Muscle layer of colon (tissue), 2 donors: Measurements from ENCODE around the gene KRTAP10-4.

Experiments used
- H3K27ac ChIP-seq: one replicate; pipeline ENCODE4 v1.7.0; 2013; ENCODE audit warnings: low read depth, mild to moderate bottlenecking, low read length, moderate library complexity
- H3K27me3 ChIP-seq, 2 donors: one replicate each; pipeline ENCODE4 v1.7.0; 2013; ENCODE audit warnings: low read length in 2 of 2, mild to moderate bottlenecking in 2 of 2; ENCODE audit not compliant: insufficient read depth in 2 of 2, control insufficient read depth in 1 of 2
- H3K36me3 ChIP-seq: one replicate; pipeline ENCODE4 v1.7.0; 2013; ENCODE audit warnings: mild to moderate bottlenecking, low read length; ENCODE audit not compliant: insufficient read depth
- H3K4me1 ChIP-seq: one replicate; pipeline ENCODE4 v1.7.0; 2013; ENCODE audit warnings: mild to moderate bottlenecking, low read length; ENCODE audit not compliant: insufficient read depth
- H3K4me3 ChIP-seq, 2 donors: one replicate each; pipeline ENCODE4 v1.7.0; 2013; ENCODE audit warnings: low read length in 2 of 2, low read depth in 1 of 2, mild to moderate bottlenecking in 1 of 2, moderate library complexity in 1 of 2
- H3K9ac ChIP-seq: one replicate; pipeline ENCODE4 v1.7.0; 2013; ENCODE audit warnings: low read length
- H3K9me3 ChIP-seq: one replicate; pipeline ENCODE4 v1.7.0; 2013; ENCODE audit warnings: mild to moderate bottlenecking, low read length
- donor health status: abdominal sarcoma.
- donor health status: Adenocarcinoma of cecum.

KRTAP10-4 gene

DNA sequence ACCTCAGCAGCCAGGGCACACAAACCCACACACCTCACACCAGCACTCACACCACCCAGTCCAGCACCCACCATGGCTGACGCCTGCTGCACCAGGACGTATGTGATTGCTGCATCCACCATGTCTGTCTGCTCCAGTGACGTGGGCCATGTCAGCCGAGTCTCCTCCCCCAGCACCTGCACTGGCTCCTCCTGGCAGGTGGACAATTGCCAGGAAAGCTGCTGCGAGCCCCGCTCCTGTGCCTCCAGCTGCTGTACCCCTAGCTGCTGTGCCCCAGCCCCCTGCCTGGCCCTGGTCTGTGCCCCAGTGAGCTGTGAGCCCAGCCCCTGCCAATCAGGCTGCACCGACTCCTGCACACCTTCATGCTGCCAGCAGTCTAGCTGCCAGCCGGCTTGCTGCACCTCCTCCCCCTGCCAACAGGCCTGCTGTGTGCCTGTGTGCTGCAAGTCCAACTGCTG is 38.5 kb downstream of the KRTAP10-4 start, which contains the start of gene KRTAP10-8:
TSS of gene KRTAP10-8 (plus strand) at position 51 of the 458 bp plus-strand sequence. CDS start at position 73, 22 bp downstream.
- H3K4me1 ChIP-seq, result no peaks in the 10 kb centered on the region

DNA sequence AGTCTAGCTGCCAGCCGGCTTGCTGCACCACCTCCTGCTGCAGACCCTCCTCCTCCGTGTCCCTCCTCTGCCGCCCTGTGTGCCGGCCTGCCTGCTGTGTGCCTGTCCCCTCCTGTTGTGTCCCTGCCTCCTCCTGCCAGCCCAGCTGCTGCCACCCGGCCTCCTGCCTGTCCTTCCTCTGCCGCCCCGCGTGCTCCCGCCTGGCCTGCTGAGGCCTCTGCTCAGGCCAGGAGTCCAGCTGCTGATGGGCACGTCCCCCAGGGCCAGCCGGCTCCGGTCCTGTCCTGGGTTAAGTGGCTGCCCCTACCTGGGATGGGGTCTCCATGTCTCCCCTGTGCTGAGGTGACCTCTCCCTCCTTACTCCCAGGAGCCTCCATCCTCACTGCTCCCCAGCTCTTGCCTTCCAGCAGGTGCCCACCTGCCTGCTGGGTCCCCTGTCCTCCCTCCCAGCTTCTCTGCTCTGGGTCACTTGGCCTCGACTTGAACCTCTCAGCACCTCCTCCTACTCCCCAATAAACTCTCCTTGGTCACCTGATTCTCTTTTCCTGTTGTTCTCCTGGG is 39.2 kb downstream of the KRTAP10-4 start:
- Histone ChIP-seq H3K4me3 (no peak overlapping the region), H3K36me3 (no peaks in the 10 kb centered on the region), H3K27ac (no peak overlapping the region), H3K27me3 (peaks cover 0 to 16% of the 10 kb centered on the region in 2 donors), H3K4me1 (no peaks in the 10 kb centered on the region), H3K9me3 (no peaks in the 10 kb centered on the region), H3K9ac (no peak overlapping the region)

More for the DNA sequence above, 38.5 kb downstream of the KRTAP10-4 start, which contains the start of gene KRTAP10-8:
- H3K9me3 ChIP-seq, result no peaks in the 10 kb centered on the region
- peaks cover 0 to 16% of the 10 kb centered on the region in 2 donors for H3K27me3 ChIP-seq
- H3K36me3 ChIP-seq, result no peaks in the 10 kb centered on the region
- no peak within 1 kb of the TSS for H3K9ac ChIP-seq
- H3K4me3 ChIP-seq, result no peak within 1 kb of the TSS
- H3K27ac ChIP-seq, result no peak within 1 kb of the TSS

DNA sequence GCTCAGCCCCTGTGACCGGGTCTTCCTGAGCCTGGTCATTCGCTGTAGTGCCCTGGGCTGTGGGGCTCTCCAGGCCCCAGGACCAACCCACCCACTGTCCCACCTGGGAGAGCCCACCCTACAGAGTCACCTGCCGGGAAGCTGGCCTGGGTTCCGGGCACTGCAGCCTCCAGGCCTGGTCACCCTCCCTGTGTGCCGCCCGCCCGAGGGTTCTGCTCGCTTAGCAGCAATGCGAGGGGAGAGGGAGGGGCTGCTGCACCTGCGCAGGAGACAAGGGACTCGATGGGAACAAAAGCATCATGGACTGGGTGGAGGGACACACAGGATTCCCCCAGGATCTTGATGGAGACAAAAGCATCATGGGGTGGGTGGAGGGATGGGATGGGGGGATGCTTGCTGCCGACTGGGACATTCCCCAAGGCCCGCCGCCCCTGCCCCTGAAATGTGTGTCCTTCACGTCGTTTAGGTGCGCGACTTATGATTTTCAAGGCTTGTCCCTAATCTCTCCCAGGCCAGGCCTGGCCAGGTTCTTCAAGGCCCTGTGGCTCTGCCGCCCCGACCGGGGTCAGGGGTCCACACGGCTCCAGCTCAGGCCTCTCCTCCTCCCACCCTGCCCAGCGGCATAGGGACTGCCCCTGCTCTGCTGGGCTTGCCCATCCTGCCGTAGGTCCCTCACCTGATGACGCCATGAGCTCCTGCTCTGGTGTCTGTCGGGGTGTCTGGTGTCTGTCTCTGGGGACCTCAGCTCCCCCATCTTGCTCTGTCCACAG is 40.0 kb downstream of the KRTAP10-4 start:
- Histone ChIP-seq H3K4me1 (no peaks in the 10 kb centered on the region), H3K36me3 (no peaks in the 10 kb centered on the region), H3K9me3 (no peaks in the 10 kb centered on the region), H3K9ac (no peak overlapping the region), H3K4me3 (no peak overlapping the region), H3K27me3 (peaks cover 0 to 16% of the 10 kb centered on the region in 2 donors), H3K27ac (no peak overlapping the region)

DNA sequence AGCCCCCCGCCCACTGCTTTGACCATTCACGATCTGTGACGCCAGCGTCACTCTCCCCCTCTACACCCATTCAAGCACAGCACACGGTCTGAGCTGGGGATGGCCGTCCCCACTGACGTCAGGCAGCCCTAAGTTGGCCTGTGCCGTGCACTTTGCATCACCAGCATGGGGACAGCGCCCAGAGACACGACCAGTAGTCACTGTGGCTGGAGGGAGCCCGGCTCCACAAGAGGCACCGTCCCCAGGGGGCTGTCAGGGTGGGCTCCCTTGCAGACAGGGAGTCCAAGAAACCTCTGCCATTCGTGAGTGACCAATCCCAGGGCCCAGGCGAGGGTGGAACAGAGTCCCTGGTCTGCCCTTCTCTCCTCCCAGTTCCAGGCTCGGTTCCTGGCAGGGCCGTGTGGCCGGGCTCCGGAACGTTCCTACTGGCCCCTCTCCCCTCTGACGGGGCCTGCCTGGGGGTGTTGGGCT is 40.7 kb downstream of the KRTAP10-4 start:
- Histone ChIP-seq H3K9me3 (no peaks in the 10 kb centered on the region), H3K4me3 (no peak overlapping the region), H3K27me3 (peaks cover 0 to 16% of the 10 kb centered on the region in 2 donors), H3K27ac (no peak overlapping the region), H3K4me1 (no peaks in the 10 kb centered on the region), H3K9ac (no peak overlapping the region), H3K36me3 (no peaks in the 10 kb centered on the region)

DNA sequence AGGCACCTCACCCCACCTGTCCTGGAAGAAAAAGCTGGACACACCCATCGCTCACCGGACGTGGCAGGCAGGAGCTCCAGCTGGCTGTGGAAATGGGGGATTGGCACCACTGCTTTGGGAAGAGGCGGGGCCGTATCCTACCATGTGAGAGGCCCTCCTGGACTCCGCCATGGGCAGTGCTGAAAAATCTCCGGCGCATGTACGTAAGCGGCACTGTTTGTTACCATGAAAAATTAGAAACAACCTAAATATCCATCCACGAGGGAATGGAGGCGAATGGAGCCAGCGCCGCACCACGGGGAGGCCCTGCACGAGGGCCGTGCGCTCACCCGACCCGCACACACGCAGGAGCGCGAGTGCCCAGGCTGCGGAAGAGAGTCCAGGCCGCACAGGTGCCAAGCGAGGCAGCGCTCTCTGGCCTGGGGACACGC is 41.4 kb downstream of the KRTAP10-4 start:
- Histone ChIP-seq H3K9me3 (no peaks in the 10 kb centered on the region), H3K27me3 (peaks cover 0 to 16% of the 10 kb centered on the region in 2 donors), H3K9ac (no peak overlapping the region), H3K27ac (no peak overlapping the region), H3K4me1 (no peaks in the 10 kb centered on the region), H3K4me3 (no peak overlapping the region), H3K36me3 (no peaks in the 10 kb centered on the region)

DNA sequence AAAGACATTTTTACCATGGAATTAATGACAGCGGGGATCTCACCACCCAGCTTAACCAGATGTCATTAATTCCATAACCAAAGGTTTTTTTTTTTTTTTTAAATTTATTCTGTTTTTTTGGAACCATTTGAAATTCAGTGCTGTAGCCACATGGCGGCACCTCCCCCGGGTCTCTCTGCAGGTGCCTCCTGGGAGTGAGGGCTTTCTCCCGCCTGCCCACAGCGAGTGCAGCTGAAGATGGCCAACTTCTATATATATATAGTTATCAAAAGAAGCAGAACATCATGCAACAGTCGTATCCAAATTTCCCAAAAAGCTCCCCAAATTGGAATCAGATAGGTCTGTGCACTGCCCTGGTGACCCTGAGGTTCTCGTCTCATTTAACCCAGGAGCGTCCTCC is 41.9 kb downstream of the KRTAP10-4 start:
- Histone ChIP-seq H3K27ac (no peak overlapping the region), H3K4me3 (no peak overlapping the region), H3K36me3 (no peaks in the 10 kb centered on the region), H3K9me3 (no peaks in the 10 kb centered on the region), H3K27me3 (peaks cover 0 to 16% of the 10 kb centered on the region in 2 donors), H3K9ac (no peak overlapping the region), H3K4me1 (no peaks in the 10 kb centered on the region)

DNA sequence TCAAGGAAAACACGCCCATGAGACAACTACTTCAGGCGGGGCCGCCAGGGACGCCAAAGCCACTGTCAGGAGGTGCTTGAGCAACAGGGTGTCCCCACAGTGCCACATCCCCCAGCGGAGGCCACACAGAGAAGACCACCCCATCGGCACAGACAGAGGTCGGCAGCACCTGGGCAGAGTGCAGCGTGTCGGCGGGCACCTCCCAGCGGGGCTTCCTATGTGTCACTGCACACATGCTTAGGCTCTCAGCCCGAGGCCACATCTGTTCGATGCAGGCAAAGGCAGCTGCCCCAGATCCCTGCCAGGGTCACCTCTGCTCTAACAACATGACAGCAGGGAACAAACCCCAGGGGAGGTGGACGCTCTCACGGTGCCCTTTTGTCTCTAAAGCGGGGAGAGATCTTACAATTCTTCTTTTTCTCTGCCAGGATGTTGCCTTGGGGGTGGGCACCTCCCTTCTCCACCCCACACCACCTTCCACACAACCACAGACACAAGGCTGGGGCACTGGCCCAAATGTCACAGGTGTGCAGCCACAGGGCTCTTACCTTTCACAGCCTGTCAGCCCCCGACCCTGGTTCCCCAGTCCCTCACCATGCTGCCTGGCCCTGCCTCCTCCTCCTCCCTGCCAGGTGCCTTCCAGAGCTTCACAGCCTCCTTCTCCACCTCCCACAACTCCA is 42.5 kb downstream of the KRTAP10-4 start:
- Histone ChIP-seq H3K9me3 (no peaks in the 10 kb centered on the region), H3K4me1 (no peaks in the 10 kb centered on the region), H3K9ac (no peak overlapping the region), H3K4me3 (no peak overlapping the region), H3K36me3 (no peaks in the 10 kb centered on the region), H3K27me3 (peaks cover 0 to 16% of the 10 kb centered on the region in 2 donors), H3K27ac (no peak overlapping the region)

DNA sequence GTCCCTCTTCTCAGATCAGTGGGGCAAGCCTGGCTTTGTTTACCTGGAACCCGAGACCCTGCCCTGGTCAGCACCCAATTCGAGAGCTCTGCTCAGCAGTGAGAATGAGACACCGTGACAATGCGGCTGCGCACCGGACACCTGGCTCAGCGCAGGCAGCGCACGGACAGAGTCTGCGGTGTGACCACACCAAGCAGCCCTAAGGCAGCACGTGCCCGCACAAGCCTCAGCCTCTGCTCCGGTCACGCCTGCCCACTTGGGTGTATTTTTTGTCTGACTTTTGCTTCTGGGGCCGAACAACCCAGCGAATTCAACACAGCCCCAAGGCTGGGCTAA is 43.0 kb downstream of the KRTAP10-4 start:
- Histone ChIP-seq H3K4me3 (no peak overlapping the region), H3K9me3 (no peaks in the 10 kb centered on the region), H3K4me1 (no peaks in the 10 kb centered on the region), H3K36me3 (no peaks in the 10 kb centered on the region), H3K27ac (no peak overlapping the region), H3K9ac (no peak overlapping the region), H3K27me3 (peaks cover 0 to 16% of the 10 kb centered on the region in 2 donors)

DNA sequence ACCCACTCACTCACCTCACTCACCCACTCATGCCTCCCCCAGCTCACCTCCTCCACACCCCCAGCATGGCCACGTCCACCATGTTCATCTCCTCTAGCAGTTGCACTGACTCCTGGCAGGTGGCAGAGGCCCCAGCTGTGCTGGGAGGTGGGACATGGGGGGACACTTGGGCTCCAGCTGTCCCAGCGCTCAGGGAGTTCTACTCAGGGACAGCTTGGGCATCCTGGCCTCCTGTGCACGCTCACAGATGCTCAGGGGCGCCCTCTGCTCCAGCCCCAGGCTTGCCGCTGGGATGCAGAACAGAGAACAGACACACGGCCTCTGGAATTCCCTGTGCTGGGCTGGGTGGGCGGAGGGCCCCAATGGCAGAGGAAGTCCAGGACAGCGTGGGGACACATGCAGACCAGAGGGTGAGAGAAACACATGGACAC is 43.6 kb downstream of the KRTAP10-4 start:
- no peak overlapping the region for H3K4me3 ChIP-seq
- peaks cover 0 to 16% of the 10 kb centered on the region in 2 donors for H3K27me3 ChIP-seq
- H3K9ac ChIP-seq, result no peak overlapping the region
- no peaks in the 10 kb centered on the region for H3K4me1 ChIP-seq
- no peak overlapping the region for H3K27ac ChIP-seq
- H3K9me3 ChIP-seq, result no peaks in the 10 kb centered on the region
- no peaks in the 10 kb centered on the region for H3K36me3 ChIP-seq

DNA sequence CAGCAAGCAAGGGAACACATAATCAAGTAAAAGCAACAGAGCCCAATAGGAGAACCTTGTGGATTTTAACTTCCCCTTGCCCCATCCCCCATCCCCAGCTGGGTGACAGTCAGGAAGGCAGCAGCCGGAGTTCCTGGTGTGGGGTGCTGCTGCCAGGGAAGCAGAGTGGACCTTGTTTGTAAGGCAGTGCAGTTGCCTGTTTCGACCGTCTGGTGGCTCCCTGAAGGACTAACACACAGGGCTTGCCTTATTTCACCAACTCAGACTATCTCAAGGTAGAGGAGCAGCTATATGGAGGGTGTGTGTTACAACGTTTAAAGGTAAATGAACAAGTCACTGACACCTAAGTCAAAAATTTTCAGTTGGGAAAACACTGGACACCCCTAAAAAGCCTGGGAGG is 45.0 kb downstream of the KRTAP10-4 start:
- H3K27me3 ChIP-seq, result peaks cover 0 to 13% of the 10 kb centered on the region in 2 donors
- H3K36me3 ChIP-seq, result no peaks in the 10 kb centered on the region
- no peak overlapping the region for H3K4me3 ChIP-seq
- no peak overlapping the region for H3K9ac ChIP-seq
- no peaks in the 10 kb centered on the region for H3K4me1 ChIP-seq
- no peak overlapping the region for H3K27ac ChIP-seq
- no peaks in the 10 kb centered on the region for H3K9me3 ChIP-seq

DNA sequence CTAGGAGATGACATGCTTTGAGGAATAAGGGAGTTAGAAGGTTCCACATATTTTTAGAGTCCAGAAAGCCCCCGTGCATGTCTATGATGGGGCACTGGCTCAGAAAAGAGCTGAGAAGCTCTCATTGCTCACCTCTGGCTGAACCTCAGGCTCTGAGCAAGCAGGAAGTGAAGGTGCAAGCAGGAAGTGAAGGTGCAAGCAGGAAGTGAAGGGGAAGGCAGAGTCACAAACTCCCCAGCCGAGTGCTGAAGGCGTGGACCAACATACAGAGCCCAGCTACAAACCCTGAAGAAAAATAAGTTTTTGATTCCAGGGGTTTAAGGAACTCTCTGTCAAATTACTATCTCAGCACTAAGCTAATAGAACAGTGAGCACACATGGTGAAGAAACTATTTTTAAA is 45.4 kb downstream of the KRTAP10-4 start:
- Histone ChIP-seq H3K27ac (no peak overlapping the region), H3K9me3 (no peaks in the 10 kb centered on the region), H3K36me3 (no peaks in the 10 kb centered on the region), H3K27me3 (peaks cover 0 to 9% of the 10 kb centered on the region in 2 donors), H3K9ac (no peak overlapping the region), H3K4me1 (no peaks in the 10 kb centered on the region), H3K4me3 (no peak overlapping the region)
